ENCODE results near the gene NLRC5. TPM values are rescaled to one million over a fixed set of nuclear protein-coding genes. Genes with fewer than 3 reads are reported as not detected.

The NLRC5 gene
- total RNA-seq, 4 donors from 2014 or later = 14.9 to 77.0 (median 23.9) TPM

GRCh38 chr16:57048095-57048494 is 58.7 kb downstream of the NLRC5 start:
- Histone ChIP-seq H3K4me3 (no peak overlapping the region), H3K27ac (no peak overlapping the region), H3K36me3 (no peaks in the 10 kb centered on the region), H3K9me3 (no peaks in the 10 kb centered on the region), H3K27me3 (no peaks in the 10 kb centered on the region), H3K4me1 (no peaks in the 10 kb centered on the region)
- DNase-seq = no peak
- TF ChIP-seq CTCF (IDR thresholded peaks at IDR 0.05) (no peak), POLR2A (IDR thresholded peaks at IDR 0.05) (no peak)
- intact Hi-C loops (cut with DNase I; ENCODE audit: low total_unique reads) = no loop called here

DNA sequence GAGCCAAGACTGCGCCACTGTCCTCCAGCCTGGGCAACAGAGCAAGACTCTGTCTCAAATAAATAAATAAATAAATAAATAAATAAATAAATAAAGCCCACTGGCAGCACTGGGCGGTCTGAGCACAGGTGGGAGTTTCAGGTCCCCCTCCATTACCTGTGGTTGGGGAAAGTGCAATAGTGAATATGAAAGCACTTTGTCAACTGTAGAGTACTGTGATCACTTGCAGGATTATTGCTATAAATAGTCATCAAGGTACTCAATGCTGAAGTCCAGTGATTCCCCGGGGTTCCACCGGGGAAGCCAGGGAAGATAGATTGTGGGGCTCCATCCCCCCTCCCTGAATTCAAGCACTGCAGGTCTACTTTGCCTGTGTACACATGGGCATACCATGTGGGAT is 60.3 kb downstream of the NLRC5 start:
- no peaks in the 10 kb centered on the region for H3K27me3 ChIP-seq
- TF ChIP-seq CTCF (IDR thresholded peaks at IDR 0.05) = no peak
- no peak for TF ChIP-seq POLR2A (IDR thresholded peaks at IDR 0.05)
- no peaks in the 10 kb centered on the region for H3K36me3 ChIP-seq
- no peaks in the 10 kb centered on the region for H3K9me3 ChIP-seq
- DNase-seq = no peak
- H3K4me3 ChIP-seq = no peak overlapping the region
- H3K4me1 ChIP-seq = no peaks in the 10 kb centered on the region
- no peak overlapping the region for H3K27ac ChIP-seq
- intact Hi-C loops (cut with DNase I; ENCODE audit: low total_unique reads) = loop anchor here (10.0 kb wide), 1 partner anchor 185 kb away; the partner anchor contains the start of gene SLC12A3

GRCh38 chr16:57051696-57052228 is 62.4 kb downstream of the NLRC5 start:
- H3K9me3 ChIP-seq = no peaks in the 10 kb centered on the region
- H3K27me3 ChIP-seq = no peaks in the 10 kb centered on the region
- DNase-seq = no peak
- no peaks in the 10 kb centered on the region for H3K36me3 ChIP-seq
- H3K27ac ChIP-seq = no peak overlapping the region
- intact Hi-C loops (cut with DNase I; ENCODE audit: low total_unique reads) = loop anchor here (10.0 kb wide), 1 partner anchor 187 kb away; the partner anchor contains the start of gene SLC12A3
- H3K4me1 ChIP-seq = no peaks in the 10 kb centered on the region
- TF ChIP-seq POLR2A (IDR thresholded peaks at IDR 0.05) = no peak
- no peak for TF ChIP-seq CTCF (IDR thresholded peaks at IDR 0.05)
- no peak overlapping the region for H3K4me3 ChIP-seq

DNA sequence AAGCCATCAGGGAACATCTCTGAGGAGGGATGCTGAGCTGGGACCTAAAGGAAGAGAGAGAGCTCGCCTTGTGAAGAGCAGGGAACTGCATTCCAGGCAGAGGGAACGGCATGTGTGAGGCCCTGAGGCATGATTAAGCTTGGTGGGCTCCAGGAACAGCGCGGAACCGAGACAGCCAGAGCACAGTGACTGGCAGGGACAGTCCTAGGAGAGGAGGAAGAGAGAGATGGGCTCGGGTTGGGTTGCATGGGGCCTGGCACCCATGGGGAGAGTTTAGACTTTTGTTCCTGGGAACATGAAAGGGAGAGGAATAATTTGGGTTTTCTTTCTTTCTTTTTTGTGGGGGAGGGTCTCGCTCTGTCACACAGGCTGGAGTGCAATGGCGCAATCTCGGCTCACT is 63.8 kb downstream of the NLRC5 start:
- no peaks in the 10 kb centered on the region for H3K9me3 ChIP-seq
- intact Hi-C loops (cut with DNase I; ENCODE audit: low total_unique reads) = loop anchor here (10.0 kb wide), 1 partner anchor 188 kb away; the partner anchor contains the start of gene SLC12A3
- TF ChIP-seq POLR2A (IDR thresholded peaks at IDR 0.05) (no peak), CTCF (IDR thresholded peaks at IDR 0.05) (no peak)
- H3K4me1 ChIP-seq = no peaks in the 10 kb centered on the region
- DNase-seq = no peak
- no peaks in the 10 kb centered on the region for H3K36me3 ChIP-seq
- H3K4me3 ChIP-seq = no peak overlapping the region
- no peaks in the 10 kb centered on the region for H3K27me3 ChIP-seq
- H3K27ac ChIP-seq = no peak overlapping the region

- TF ChIP-seq CTCF (IDR thresholded peaks at IDR 0.05) (no peak), POLR2A (IDR thresholded peaks at IDR 0.05) (no peak)
- H3K4me3 ChIP-seq = no peak overlapping the region
- no peaks in the 10 kb centered on the region for H3K36me3 ChIP-seq
- intact Hi-C loops (cut with DNase I; ENCODE audit: low total_unique reads) = loop anchor here (10.0 kb wide), 1 partner anchor 190 kb away; the partner anchor contains the start of gene SLC12A3
- H3K27ac ChIP-seq = no peak overlapping the region
- no peaks in the 10 kb centered on the region for H3K27me3 ChIP-seq
- DNase-seq = no peak
- no peaks in the 10 kb centered on the region for H3K4me1 ChIP-seq
- H3K9me3 ChIP-seq = no peaks in the 10 kb centered on the region
Observed at GRCh38 chr16:57054338-57054737, 65.0 kb downstream of the NLRC5 start.
